HepG2 (cell line): ENCODE data around the gene TMEM129. TPM values are rescaled to one million over a fixed set of nuclear protein-coding genes. Genes with fewer than 3 reads are reported as not detected.

Experiments used
- ARNT2 ChIP-seq: sonication (generic); formaldehyde crosslinking; IDR thresholded peaks from 2 replicates; pipeline ENCODE4 v1.8.0; 2022; ENCODE audit warnings: mild to moderate bottlenecking, low read depth, missing genetic modification reagents, moderate library complexity
- ATF4 ChIP-seq, 2 experiments: fragments of 450-650 bp in 1 of 2; sonication (generic) in 1 of 2; formaldehyde crosslinking; IDR thresholded peaks; 2 replicates each; pipeline versions ENCODE4 v1.5.0 to v1.8.0; 2020 to 2022; ENCODE audit warnings: mild to moderate bottlenecking in 1 of 2, missing genetic modification reagents in 1 of 2
- DRAP1 ChIP-seq: IDR thresholded peaks from 2 replicates; pipeline ENCODE4 v1.6.1; 2016; ENCODE audit warnings: missing genetic modification reagents, missing compliant biosample characterization
- DZIP1 ChIP-seq: sonication (generic); formaldehyde crosslinking; IDR thresholded peaks from 2 replicates; pipeline ENCODE4 v1.5.0; 2020; ENCODE audit warnings: mild to moderate bottlenecking, missing genetic modification reagents
- FOXJ3 ChIP-seq: sonication (generic); formaldehyde crosslinking; IDR thresholded peaks from 2 replicates; pipeline ENCODE4 v1.4.0; 2020; ENCODE audit warnings: missing genetic modification reagents, mild to moderate bottlenecking, borderline replicate concordance
- FOXM1 ChIP-seq: sonication (generic); formaldehyde crosslinking; IDR thresholded peaks from 2 replicates; pipeline ENCODE4 v1.5.0; 2020; ENCODE audit warnings: missing genetic modification reagents
- NAIF1 ChIP-seq: sonication (generic); formaldehyde crosslinking; IDR thresholded peaks from 2 replicates; pipeline ENCODE4 v1.5.0; 2020; ENCODE audit warnings: mild to moderate bottlenecking, missing genetic modification reagents, borderline replicate concordance
- POGK ChIP-seq: sonication (generic); formaldehyde crosslinking; conservative IDR thresholded peaks from 2 replicates; pipeline ENCODE4 v1.8.0; 2022; ENCODE audit warnings: mild to moderate bottlenecking, moderate library complexity, missing genetic modification reagents
- PRMT3 ChIP-seq: sonication (generic); formaldehyde crosslinking; IDR thresholded peaks from 2 replicates; pipeline ENCODE4 v1.8.1; 2022; ENCODE audit warnings: low read depth, mild to moderate bottlenecking, moderate library complexity, missing genetic modification reagents, borderline replicate concordance
- RARA ChIP-seq: IDR thresholded peaks from 2 replicates; pipeline ENCODE4 v1.6.1; 2016; ENCODE audit warnings: missing genetic modification reagents, missing compliant biosample characterization
- RORA ChIP-seq: sonication (generic); formaldehyde crosslinking; IDR thresholded peaks from 2 replicates; pipeline ENCODE4 v1.5.0; 2020; ENCODE audit warnings: mild to moderate bottlenecking, missing genetic modification reagents, moderate library complexity
- TOE1 ChIP-seq: sonication (generic); formaldehyde crosslinking; IDR thresholded peaks from 2 replicates; pipeline ENCODE4 v1.4.0; 2020; ENCODE audit warnings: mild to moderate bottlenecking, missing genetic modification reagents
- ZFP1 ChIP-seq: IDR thresholded peaks from 2 replicates; pipeline ENCODE4 v1.6.1; 2016
- ZNF234 ChIP-seq: sonication (generic); formaldehyde crosslinking; conservative IDR thresholded peaks from 2 replicates; pipeline ENCODE4 v1.5.1; 2020; ENCODE audit warnings: mild to moderate bottlenecking, missing genetic modification reagents
- ZNF512B ChIP-seq: sonication (generic); formaldehyde crosslinking; IDR thresholded peaks from 2 replicates; pipeline ENCODE4 v1.5.1; 2020; ENCODE audit warnings: missing genetic modification reagents, mild to moderate bottlenecking, borderline replicate concordance
- ZNF513 ChIP-seq: sonication (generic); formaldehyde crosslinking; conservative IDR thresholded peaks from 2 replicates; pipeline ENCODE4 v1.5.0; 2020; ENCODE audit warnings: missing genetic modification reagents
- ZNF724P ChIP-seq: sonication (generic); formaldehyde crosslinking; IDR thresholded peaks from 2 replicates; pipeline ENCODE4 v1.8.0; 2022; ENCODE audit warnings: missing genetic modification reagents, borderline replicate concordance
- ZNF879 ChIP-seq: sonication (generic); formaldehyde crosslinking; IDR thresholded peaks from 2 replicates; pipeline ENCODE4 v1.8.1; 2023; ENCODE audit warnings: missing genetic modification reagents
- ZSCAN21 ChIP-seq: sonication (generic); formaldehyde crosslinking; IDR thresholded peaks from 2 replicates; pipeline ENCODE4 v1.8.0; 2022; ENCODE audit warnings: mild to moderate bottlenecking, missing genetic modification reagents, moderate library complexity, borderline replicate concordance
- polyA plus RNA-seq, 8 experiments: library from polyadenylated mRNA; depleted of rRNA in 3 of 8; stranded (reverse) in 7 of 8; unstranded in 1 of 8; fragments of >200 nt; fragmentation: Illumina TruSeq in 4 of 8; extraction: Trizol in 4 of 8; gene quantifications; 2 replicates each; pipeline versions ENCODE4 v1.2.1 to v1.2.3, GENCODE V29; 2011 to 2016; ENCODE audit warnings: low read depth in 4 of 8, missing spikeins in 1 of 8, mixed read lengths in 1 of 8; ENCODE audit not compliant: insufficient read depth in 1 of 8
- total RNA-seq, 5 experiments: library from RNA; depleted of rRNA; stranded (reverse); fragments of >200 nt; fragmentation: Illumina TruSeq; extraction: Trizol; gene quantifications; 2 replicates each; pipeline ENCODE4 v1.2.3, GENCODE V29; 2016; ENCODE audit warnings: low read depth in 1 of 5

Gene TMEM129
- total and polyA plus RNA-seq, 2 of the 13 experiments (the other 11 are each of a cell fraction or from before 2014, with no cell fraction given), result 19.0 to 25.8 TPM

- no peak for TF ChIP-seq RORA (CRISPR knock-in tag)
- TF ChIP-seq FOXM1, result no peak
- no peak for TF ChIP-seq ZNF234 (CRISPR knock-in tag)
- TF ChIP-seq ZNF879 (CRISPR knock-in tag), result no peak
- no peak for TF ChIP-seq DZIP1 (CRISPR knock-in tag)
- no peak for TF ChIP-seq NAIF1 (CRISPR knock-in tag)
- TF ChIP-seq PRMT3 (CRISPR knock-in tag), result no peak
- no peak for TF ChIP-seq RARA (CRISPR knock-in tag)
- TF ChIP-seq ZNF724P (CRISPR knock-in tag), result peak; percentile 26; the same call in 1 of the 2 replicates
- TF ChIP-seq ZFP1, result no peak
- TF ChIP-seq TOE1, result no peak
- no peak for TF ChIP-seq ATF4 (CRISPR knock-in tag; IDR thresholded peaks at IDR 0.05)
- TF ChIP-seq POGK (CRISPR knock-in tag), result no peak
- peak; percentile 74 for TF ChIP-seq ZSCAN21 (CRISPR knock-in tag)
- TF ChIP-seq DRAP1 (CRISPR knock-in tag), result no peak
- no peak for TF ChIP-seq FOXJ3
- TF ChIP-seq ZNF513 (CRISPR knock-in tag), result no peak
- no peak for TF ChIP-seq ZNF512B (CRISPR knock-in tag)
- no peak for TF ChIP-seq ARNT2 (CRISPR knock-in tag)
These were observed 37.2 kb downstream of the TMEM129 start, which contains the start of gene FAM53A (continued) for GRCh38 chr4:1683736-1684505.
